DOHH2 (cell line): Measurements from ENCODE around the gene FAM174A.

Source experiments
- EZH2phosphoT487 ChIP-seq: fragments of 200-600 bp; sonication (generic); IDR thresholded peaks from 2 replicates; pipeline ENCODE4 v1.6.1; 2017; ENCODE audit warnings: borderline replicate concordance, mild to moderate bottlenecking, antibody characterized with exemption, low read length, moderate library complexity, mixed read lengths
- TF ChIP-seq, protein P1 (sequence below): fragments of 200-600 bp; sonication (generic); IDR thresholded peaks from one replicate; pipeline ENCODE4 v1.5.1; 2014; ENCODE audit warnings: antibody characterized with exemption, mild to moderate bottlenecking, low read depth, low read length; ENCODE audit not compliant: poor library complexity, severe bottlenecking

DNA sequence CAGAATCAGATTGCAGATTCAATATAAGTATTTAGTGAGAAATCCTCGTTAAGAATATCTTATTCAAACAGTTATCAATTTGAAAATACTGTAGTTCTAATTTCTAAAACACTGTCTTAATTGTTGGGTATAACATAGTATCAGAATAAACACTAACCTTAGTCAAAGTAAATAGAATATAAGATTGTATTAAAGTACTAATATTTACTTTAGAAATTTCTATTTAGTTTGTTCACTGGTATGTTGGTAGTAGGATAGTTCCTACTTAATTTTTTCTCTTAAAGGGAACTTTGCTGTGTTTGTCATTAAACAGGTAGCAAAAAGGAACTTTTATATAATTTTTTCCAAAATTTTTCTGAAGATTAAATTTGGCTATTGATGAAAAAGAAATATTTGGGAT is 42.3 kb downstream of the FAM174A start:
- TF ChIP-seq, protein P1, sequence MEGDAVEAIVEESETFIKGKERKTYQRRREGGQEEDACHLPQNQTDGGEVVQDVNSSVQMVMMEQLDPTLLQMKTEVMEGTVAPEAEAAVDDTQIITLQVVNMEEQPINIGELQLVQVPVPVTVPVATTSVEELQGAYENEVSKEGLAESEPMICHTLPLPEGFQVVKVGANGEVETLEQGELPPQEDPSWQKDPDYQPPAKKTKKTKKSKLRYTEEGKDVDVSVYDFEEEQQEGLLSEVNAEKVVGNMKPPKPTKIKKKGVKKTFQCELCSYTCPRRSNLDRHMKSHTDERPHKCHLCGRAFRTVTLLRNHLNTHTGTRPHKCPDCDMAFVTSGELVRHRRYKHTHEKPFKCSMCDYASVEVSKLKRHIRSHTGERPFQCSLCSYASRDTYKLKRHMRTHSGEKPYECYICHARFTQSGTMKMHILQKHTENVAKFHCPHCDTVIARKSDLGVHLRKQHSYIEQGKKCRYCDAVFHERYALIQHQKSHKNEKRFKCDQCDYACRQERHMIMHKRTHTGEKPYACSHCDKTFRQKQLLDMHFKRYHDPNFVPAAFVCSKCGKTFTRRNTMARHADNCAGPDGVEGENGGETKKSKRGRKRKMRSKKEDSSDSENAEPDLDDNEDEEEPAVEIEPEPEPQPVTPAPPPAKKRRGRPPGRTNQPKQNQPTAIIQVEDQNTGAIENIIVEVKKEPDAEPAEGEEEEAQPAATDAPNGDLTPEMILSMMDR = no peak
- no peak for TF ChIP-seq EZH2phosphoT487
